ENCODE data around the gene STAB1.

STAB1 gene

DNA sequence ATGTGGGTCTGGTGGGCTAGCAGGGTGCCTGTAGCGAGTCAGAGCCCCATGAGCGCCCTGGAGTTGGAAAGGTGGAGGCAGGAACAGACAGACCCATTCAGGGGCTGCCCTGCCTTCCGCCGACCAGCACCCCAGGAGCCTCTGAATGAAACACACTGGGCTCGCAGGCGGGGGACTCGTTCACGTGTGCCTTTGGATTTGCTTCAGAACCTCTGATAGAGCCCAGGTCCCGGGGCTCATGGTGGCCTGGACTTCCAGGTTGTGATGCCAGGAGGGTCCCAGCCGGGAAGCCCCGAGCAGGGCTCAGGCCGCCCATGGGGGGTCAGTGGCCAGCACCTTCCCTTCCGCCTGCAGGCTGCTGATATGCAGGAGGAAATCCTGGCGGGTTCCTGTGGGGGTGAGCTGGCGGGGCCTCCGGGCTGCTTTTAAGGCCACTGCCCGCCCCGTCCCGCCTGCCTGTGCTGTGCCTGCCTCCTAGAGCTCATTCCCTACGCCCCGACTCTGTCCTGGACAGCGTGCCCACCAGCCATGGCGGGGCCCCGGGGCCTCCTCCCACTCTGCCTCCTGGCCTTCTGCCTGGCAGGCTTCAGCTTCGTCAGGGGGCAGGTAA lies at the start of gene STAB1:
STAB1 (plus strand) TSS at position 453 of the 610 bp plus-strand sequence; CDS start at position 529, 76 bp downstream.
- no peak for DNase-seq

DNA sequence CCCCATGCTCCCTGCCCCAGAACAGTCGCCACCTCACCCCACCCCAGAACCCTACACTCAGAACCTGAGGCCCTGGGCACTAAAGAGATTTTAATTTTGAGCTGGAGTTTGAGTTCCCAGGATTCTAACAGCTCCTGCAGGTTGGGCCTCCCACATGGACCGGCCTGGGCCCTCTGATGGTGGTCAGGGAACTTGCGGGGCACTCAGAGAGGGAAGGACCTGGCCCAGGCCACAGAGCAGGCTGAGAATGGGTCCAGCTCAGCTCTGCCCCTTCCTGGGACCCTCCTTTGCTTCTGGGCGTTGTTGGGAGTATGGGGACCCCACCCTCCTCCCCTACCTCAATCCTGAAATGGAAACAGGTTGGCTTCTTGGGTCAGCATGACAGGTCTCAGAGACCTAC lies 49.1 kb upstream of the STAB1 start:
- DNase-seq = no peak

- DNase-seq = peak in 1 of 2 experiments; percentile 65
Measured at GRCh38 chr3:52446631-52447511, 48.3 kb upstream of the STAB1 start.

GRCh38 chr3:52447512-52448355 lies 47.4 kb upstream of the STAB1 start:
- DNase-seq = no peak

GRCh38 chr3:52450489-52451236 lies 44.5 kb upstream of the STAB1 start:
- no peak for DNase-seq

- DNase-seq = no peak
Measured at GRCh38 chr3:52451237-52452083, 43.7 kb upstream of the STAB1 start.

DNA sequence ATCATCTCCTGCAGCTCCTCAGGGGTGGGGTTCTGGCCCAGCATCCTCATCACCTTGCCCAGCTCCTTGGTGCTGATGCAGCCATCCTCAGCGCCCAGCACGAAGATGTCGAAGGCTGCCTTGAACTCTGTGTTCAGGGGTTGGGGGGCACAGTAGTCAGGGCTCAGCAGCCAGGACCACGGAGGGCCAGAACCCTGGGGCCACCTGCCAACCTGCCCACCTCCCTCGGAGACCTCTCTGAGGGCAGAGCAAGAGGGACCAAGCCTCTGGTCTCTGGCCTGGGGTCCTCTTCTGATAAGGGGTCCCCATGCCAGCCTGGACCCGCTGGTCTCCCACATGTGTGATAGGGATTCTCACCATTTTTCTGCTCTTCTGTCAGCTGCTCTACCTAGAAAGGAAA lies 43.0 kb upstream of the STAB1 start:
- DNase-seq = no peak

DNA sequence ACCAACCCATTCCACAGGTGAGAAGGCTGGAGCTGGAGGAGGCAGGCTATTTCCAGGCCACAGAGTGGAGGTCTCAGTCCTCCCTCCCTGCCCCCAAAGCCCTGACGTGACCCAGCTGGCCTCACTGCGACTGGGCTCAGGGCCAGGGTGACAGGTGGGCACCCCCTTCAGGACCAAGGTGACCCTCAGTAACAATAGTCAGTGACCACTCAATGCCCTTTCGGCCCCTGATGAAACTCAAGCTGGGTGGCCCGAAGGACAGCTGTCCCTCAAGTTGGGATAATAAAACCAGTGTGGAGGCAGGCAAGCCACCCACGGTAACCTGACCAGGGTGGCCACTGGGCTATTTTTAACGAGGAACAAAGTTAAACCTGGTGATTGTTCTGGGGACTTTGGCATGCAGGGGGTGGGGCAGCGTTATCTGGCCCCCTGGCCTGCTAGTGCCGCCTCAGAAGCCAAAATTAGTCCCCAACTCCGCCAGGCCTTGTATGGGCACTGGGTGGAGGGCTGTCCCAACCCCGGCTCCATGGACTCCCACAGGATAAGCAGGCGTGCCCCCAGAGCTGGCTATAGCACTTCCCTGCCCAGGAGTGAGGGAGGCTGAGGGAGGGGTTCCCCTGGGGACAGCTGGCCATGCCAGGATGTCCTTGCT lies 42.4 kb upstream of the STAB1 start:
- DNase-seq = no peak

GRCh38 chr3:52453496-52454249 lies 41.5 kb upstream of the STAB1 start, which contains the start of gene TNNC1:
TNNC1 (minus strand) TSS chr3:52454041; CDS start chr3:52454015, 26 bp downstream.
- peak in 1 of 2 experiments; percentile 25 for DNase-seq

GRCh38 chr3:52454250-52454937 lies 40.7 kb upstream of the STAB1 start:
- DNase-seq = peak in 1 of 2 experiments; percentile 37

GRCh38 chr3:52454938-52455282 lies 40.2 kb upstream of the STAB1 start:
- no peak for DNase-seq

DNA sequence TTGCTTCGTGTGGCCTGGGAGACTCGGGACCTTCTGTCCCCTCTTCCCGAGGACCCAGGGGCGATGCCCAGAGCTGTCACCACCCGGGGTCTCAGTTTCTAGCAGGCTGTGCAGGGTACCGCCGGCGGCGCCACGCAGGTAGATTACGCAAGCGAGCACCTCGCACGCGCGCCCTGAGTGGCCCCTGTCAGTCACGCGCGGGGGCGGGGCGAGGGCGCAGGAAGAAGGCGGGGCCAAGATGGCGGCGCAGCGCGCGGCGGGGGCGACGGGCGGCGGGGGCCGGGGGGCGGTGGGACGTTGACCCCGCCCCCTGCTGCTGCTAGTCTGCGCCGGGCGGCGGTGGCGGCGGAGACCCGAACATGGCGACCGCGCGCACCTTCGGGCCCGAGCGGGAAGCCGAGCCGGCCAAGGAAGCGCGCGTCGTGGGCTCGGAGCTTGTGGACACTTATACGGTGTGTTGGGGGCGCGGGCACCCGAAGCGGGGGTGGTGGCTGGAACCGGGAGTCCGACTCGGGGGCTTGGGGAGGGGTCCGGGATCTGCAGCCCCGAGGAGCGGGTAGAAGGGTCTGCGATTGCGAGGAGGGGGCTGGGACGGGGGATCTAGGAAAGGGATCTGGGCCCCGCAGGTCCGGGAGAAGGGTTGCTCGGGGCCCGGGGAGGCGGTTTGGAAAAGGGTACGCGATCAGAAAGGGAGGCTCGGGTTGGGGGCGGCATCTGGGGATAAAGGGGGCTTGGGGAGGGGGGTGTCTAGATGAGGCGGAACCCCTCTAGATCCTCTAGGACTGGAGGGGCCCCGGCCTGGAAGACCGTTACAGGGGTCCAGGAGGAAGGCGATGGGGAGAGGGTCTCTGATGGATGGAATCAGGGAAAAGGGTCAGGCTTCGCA lies 39.6 kb upstream of the STAB1 start, which contains the start of gene NISCH:
NISCH (plus strand) TSS at position 322 of the 886 bp plus-strand sequence; CDS start at position 360, 38 bp downstream.
- peak; percentile 70 to 75 for DNase-seq

GRCh38 chr3:52456169-52456799 lies 38.9 kb upstream of the STAB1 start:
- peak in 1 of 2 experiments; percentile 22 for DNase-seq

- DNase-seq = no peak
Measured at GRCh38 chr3:52456800-52457183, 38.3 kb upstream of the STAB1 start.

DNA sequence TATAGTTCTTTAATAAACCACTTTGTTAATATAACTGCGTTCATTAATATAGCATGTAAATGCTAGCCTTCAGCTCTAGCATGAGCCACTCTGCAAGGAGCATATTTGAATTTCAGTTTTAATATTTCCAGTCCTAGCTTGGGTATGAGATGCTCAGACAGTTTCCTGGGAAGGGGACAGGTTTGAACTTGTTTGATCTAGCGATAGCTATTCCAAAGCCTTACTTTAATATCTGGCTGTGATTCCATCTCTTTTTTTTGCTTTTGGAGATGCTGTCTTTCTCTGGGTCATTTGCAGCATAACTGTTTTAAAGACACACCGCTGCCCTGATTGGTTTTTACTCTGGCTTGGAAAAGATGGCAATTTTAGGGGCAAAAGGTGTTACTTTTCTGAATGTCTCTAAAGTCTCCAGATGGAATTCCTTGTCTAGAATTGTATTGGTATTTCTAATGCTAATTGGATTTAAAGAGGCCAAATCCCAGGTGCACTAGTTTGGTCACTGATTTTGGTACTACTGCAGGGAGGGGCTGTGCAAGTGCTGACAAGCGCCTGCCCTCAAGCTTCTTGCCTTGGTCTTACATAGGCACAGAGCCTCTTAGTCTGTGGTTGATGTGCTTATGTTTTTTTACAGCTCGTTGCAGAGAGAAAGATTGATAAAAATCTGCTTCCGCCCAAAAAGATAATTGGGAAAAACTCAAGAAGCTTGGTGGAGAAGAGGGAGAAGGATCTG lies 36.9 kb upstream of the STAB1 start:
- DNase-seq = peak in 1 of 2 experiments; percentile 43

DNA sequence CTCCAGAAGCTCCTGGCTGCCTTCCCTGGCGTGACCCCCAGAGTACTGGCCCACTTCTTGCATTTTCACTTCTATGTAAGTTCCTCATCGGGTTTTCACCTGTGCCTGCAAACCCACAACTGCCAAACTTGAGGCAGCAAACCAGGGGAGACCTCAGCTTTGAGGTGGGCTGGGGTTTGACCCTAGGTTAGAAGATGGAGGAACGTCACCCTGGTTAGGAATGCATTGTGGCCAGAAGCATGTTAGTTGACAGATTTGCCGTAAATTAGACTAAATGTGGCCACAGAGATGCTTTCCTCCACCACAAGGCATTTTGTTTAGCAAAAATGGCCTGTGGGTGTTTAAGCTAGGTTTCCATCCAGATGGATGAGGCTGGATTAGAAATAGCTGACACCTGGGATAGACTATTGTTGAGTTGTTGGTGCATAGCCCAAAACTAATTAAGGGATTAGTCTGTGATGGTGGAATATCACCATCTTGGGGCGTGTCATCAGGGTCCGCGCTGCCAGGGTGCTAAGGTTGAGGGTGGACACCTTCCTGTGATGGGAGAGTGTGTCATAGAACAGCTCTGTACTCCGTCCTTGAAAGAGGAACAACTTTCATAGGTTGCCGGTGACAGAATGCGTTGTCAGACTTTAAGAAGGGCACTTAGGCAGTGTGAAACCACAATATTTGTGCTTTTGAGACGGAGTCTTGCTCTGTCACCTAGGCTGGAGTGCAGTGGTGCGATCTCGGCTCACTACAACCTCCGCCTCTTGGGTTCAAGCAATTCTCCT lies 36.2 kb upstream of the STAB1 start:
- peak; percentile 55 to 80 for DNase-seq

All from NCI-H524 (cell line).